ENCODE measurements around the gene PSMG1. TPM values are rescaled to one million over a fixed set of nuclear protein-coding genes. Genes with fewer than 3 reads are reported as not detected.

The PSMG1 gene
- polyA plus RNA-seq, 1 of the 3 experiments (the other 2 are of a cell fraction) = 39.6 TPM

GRCh38 chr21:39208624-39209333 lies 25.5 kb upstream of the PSMG1 start (continued):
- no peak for TF ChIP-seq FOSL2 (IDR thresholded peaks at IDR 0.05; ENCODE audit: borderline replicate concordance, low read depth)
- TF ChIP-seq RFX5 (IDR thresholded peaks at IDR 0.05; ENCODE audit: low read length) = no peak
- TF ChIP-seq TEAD4 (IDR thresholded peaks at IDR 0.05; ENCODE audit: borderline replicate concordance, insufficient read depth) = no peak
- no peak for TF ChIP-seq USF1 (IDR thresholded peaks at IDR 0.05; ENCODE audit: borderline replicate concordance, low read depth)
- TF ChIP-seq, protein P1, sequence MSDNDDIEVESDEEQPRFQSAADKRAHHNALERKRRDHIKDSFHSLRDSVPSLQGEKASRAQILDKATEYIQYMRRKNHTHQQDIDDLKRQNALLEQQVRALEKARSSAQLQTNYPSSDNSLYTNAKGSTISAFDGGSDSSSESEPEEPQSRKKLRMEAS (IDR thresholded peaks at IDR 0.05; ENCODE audit: low read depth) = no peak
- no peak for TF ChIP-seq POLR2AphosphoS5 (IDR thresholded peaks at IDR 0.05; ENCODE audit: low read depth, low read length)
- TF ChIP-seq MXI1 (IDR thresholded peaks at IDR 0.05; ENCODE audit: low read depth, low read length) = no peak
- no peak for TF ChIP-seq GATA2 (CRISPR knock-in tag; IDR thresholded peaks at IDR 0.05)
- TF ChIP-seq RCOR1 (IDR thresholded peaks at IDR 0.05; ENCODE audit: low read length) = no peak

GRCh38 chr21:39204134-39204533 lies 20.9 kb upstream of the PSMG1 start:
- WGBS (ENCODE audit: low lambda C conversion rate) = 87% methylated on average over 1 of the region's 1 CpG
- no peaks in the 10 kb centered on the region for H3K79me2 ChIP-seq (ENCODE audit: insufficient read depth)
- H3K4me1 ChIP-seq (ENCODE audit: control insufficient read depth in 1 of 2, insufficient read depth in 2 of 2, low read depth in 1 of 2, low read length in 1 of 2) = no peaks in the 10 kb centered on the region
- no peak overlapping the region for H3K27ac ChIP-seq (ENCODE audit: low read depth in 2 of 2, low read length in 1 of 2)
- H3K9me3 ChIP-seq = no peaks in the 10 kb centered on the region
- peaks cover 52 to 60% of the 10 kb centered on the region in 2 experiments for H3K36me3 ChIP-seq (replicated peaks in 1 of 2; ENCODE audit: control insufficient read depth in 1 of 2, insufficient read depth in 2 of 2, low read length in 1 of 2)
- POLR2A ChIA-PET = no interaction called here
- peaks cover 14% of the 10 kb centered on the region for H3F3A ChIP-seq (replicated peaks; ENCODE audit: insufficient read depth)
- no peak overlapping the region for H2AFZ ChIP-seq (ENCODE audit: low read depth)
- no peaks in the 10 kb centered on the region for H3K27me3 ChIP-seq (ENCODE audit: insufficient read depth)
- no peaks in the 10 kb centered on the region for H3K9me2 ChIP-seq
- H3K4me2 ChIP-seq = no peak overlapping the region
- no peaks in the 10 kb centered on the region for H4K20me1 ChIP-seq (ENCODE audit: insufficient read depth)
- no peak for DNase-seq
- CTCF ChIA-PET = interaction anchor here (0.6 to 1.1 kb wide), 2 partner anchors 16 to 387 kb away, joined by 3 to 4 read pairs; no protein-coding TSS in a partner anchor
- no peak overlapping the region for H3K4me3 ChIP-seq (ENCODE audit: low read depth in 2 of 2, low read length in 1 of 2)
- H3K9ac ChIP-seq = no peak overlapping the region
- no peak for TF ChIP-seq RFX5 (IDR thresholded peaks at IDR 0.05; ENCODE audit: low read length)
- TF ChIP-seq, protein P2, sequence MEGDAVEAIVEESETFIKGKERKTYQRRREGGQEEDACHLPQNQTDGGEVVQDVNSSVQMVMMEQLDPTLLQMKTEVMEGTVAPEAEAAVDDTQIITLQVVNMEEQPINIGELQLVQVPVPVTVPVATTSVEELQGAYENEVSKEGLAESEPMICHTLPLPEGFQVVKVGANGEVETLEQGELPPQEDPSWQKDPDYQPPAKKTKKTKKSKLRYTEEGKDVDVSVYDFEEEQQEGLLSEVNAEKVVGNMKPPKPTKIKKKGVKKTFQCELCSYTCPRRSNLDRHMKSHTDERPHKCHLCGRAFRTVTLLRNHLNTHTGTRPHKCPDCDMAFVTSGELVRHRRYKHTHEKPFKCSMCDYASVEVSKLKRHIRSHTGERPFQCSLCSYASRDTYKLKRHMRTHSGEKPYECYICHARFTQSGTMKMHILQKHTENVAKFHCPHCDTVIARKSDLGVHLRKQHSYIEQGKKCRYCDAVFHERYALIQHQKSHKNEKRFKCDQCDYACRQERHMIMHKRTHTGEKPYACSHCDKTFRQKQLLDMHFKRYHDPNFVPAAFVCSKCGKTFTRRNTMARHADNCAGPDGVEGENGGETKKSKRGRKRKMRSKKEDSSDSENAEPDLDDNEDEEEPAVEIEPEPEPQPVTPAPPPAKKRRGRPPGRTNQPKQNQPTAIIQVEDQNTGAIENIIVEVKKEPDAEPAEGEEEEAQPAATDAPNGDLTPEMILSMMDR (IDR thresholded peaks at IDR 0.05) = peak; percentile 31; the same call in 1 of the 2 replicates

- CTCF ChIA-PET = no interaction called here
- no peak for DNase-seq
Measured at GRCh38 chr21:39198800-39199199, 15.5 kb upstream of the PSMG1 start.

More at GRCh38 chr21:39198800-39199199, 15.5 kb upstream of the PSMG1 start:
- WGBS (ENCODE audit: low lambda C conversion rate) = 95% methylated on average over 2 of the region's 2 CpGs
- H2AFZ ChIP-seq (ENCODE audit: low read depth) = no peak overlapping the region
- no peaks in the 10 kb centered on the region; the same call in 1 of the 2 replicates for H4K20me1 ChIP-seq (ENCODE audit: insufficient read depth)
- no peak overlapping the region for H3K9ac ChIP-seq
- POLR2A ChIA-PET = no interaction called here
- peaks cover 77 to 78% of the 10 kb centered on the region in 2 experiments for H3K36me3 ChIP-seq (replicated peaks in 1 of 2; ENCODE audit: control insufficient read depth in 1 of 2, insufficient read depth in 2 of 2, low read length in 1 of 2)
- H3K4me2 ChIP-seq = no peak overlapping the region
- TF ChIP-seq, protein P3, sequence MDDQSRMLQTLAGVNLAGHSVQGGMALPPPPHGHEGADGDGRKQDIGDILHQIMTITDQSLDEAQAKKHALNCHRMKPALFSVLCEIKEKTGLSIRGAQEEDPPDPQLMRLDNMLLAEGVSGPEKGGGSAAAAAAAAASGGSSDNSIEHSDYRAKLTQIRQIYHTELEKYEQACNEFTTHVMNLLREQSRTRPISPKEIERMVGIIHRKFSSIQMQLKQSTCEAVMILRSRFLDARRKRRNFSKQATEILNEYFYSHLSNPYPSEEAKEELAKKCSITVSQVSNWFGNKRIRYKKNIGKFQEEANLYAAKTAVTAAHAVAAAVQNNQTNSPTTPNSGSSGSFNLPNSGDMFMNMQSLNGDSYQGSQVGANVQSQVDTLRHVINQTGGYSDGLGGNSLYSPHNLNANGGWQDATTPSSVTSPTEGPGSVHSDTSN (IDR thresholded peaks at IDR 0.05) = no peak
- TF ChIP-seq EZH2phosphoT487 (IDR thresholded peaks at IDR 0.05; ENCODE audit: borderline replicate concordance, low read depth) = no peak
- no peak for TF ChIP-seq CHD2 (IDR thresholded peaks at IDR 0.05; ENCODE audit: low read length, partially characterized antibody)
- no peak for TF ChIP-seq MXI1 (IDR thresholded peaks at IDR 0.05; ENCODE audit: low read depth, low read length)
- TF ChIP-seq POLR2AphosphoS5 (IDR thresholded peaks at IDR 0.05; ENCODE audit: low read depth, low read length) = no peak
- no peak for TF ChIP-seq FOSL2 (IDR thresholded peaks at IDR 0.05; ENCODE audit: borderline replicate concordance, low read depth)
- no peak for TF ChIP-seq ZBTB33 (IDR thresholded peaks at IDR 0.05; ENCODE audit: borderline replicate concordance, low read depth)
- H3K9me3 ChIP-seq = no peaks in the 10 kb centered on the region
- H3K27ac ChIP-seq (ENCODE audit: low read depth in 2 of 2, low read length in 1 of 2) = peak overlapping the region in 1 of 2 experiments; percentile 18; a peak in 1 of 4 replicates
- H3K27me3 ChIP-seq (ENCODE audit: insufficient read depth) = no peaks in the 10 kb centered on the region
- H3K9me2 ChIP-seq = no peaks in the 10 kb centered on the region
- H3K4me1 ChIP-seq (ENCODE audit: control insufficient read depth in 1 of 2, insufficient read depth in 2 of 2, low read depth in 1 of 2, low read length in 1 of 2) = no peaks in the 10 kb centered on the region
- no peak overlapping the region for H3K4me3 ChIP-seq (ENCODE audit: low read depth in 2 of 2, low read length in 1 of 2)
- no peaks in the 10 kb centered on the region; the same call in 1 of the 2 replicates for H3K79me2 ChIP-seq (ENCODE audit: insufficient read depth)
- peaks cover 17% of the 10 kb centered on the region for H3F3A ChIP-seq (replicated peaks; ENCODE audit: insufficient read depth)

Measured in SK-N-SH (cell line).